Naive B cell (primary cell): ENCODE results near the gene PCDHGA9. TPM values are rescaled to one million over a fixed set of nuclear protein-coding genes. Genes with fewer than 3 reads are reported as not detected.
A peak's percentile ranks its signal among the peaks of the same experiment; 100 is the strongest.
"Not testable (repeated sequence)": the region's sequence is repeated elsewhere in the genome, so short reads cannot be mapped to it uniquely, and the experiment has no call there.

Experiments
- ATAC-seq, 2 donors: fragments of 150-1000 bp; cut with Tn5 transposase; 2 replicates each; pipeline ENCODE4 v1.10.0; 2021; ENCODE audit warnings: low read depth in 2 of 2, mild to moderate bottlenecking in 2 of 2, moderate library complexity in 2 of 2
- DNase-seq: peaks from one replicate; pipeline ENCODE4 v3.0.0; 2022
- H3K27ac Mint-ChIP-seq, 6 donors: one replicate each; pipeline ENCODE4 v1.8.0; 2020 to 2022; ENCODE audit warnings: mild to moderate bottlenecking in 6 of 6, mixed read lengths in 6 of 6, moderate library complexity in 5 of 6, inconsistent platforms in 2 of 6
- H3K27me3 Mint-ChIP-seq, 3 donors: one replicate each; pipeline ENCODE4 v1.8.0; 2021 to 2022; ENCODE audit warnings: mixed read lengths in 3 of 3, mild to moderate bottlenecking in 1 of 3
- H3K36me3 Mint-ChIP-seq, 2 donors: one replicate each; pipeline ENCODE4 v1.8.0; 2020 to 2022; ENCODE audit warnings: mixed read lengths in 2 of 2, inconsistent platforms in 1 of 2, mild to moderate bottlenecking in 1 of 2
- H3K4me1 Mint-ChIP-seq, 3 donors: one replicate each; pipeline ENCODE4 v1.8.0; 2020 to 2022; ENCODE audit warnings: mixed read lengths in 3 of 3, inconsistent platforms in 1 of 3, mild to moderate bottlenecking in 1 of 3, moderate library complexity in 1 of 3
- H3K4me3 Mint-ChIP-seq, 8 donors: one replicate each; pipeline ENCODE4 v1.8.0; 2020 to 2022; ENCODE audit warnings: mild to moderate bottlenecking in 8 of 8, mixed read lengths in 8 of 8, moderate library complexity in 8 of 8, inconsistent platforms in 2 of 8
- H3K9me3 Mint-ChIP-seq, 7 donors: one replicate each; pipeline ENCODE4 v1.8.0; 2020 to 2022; ENCODE audit warnings: mixed read lengths in 7 of 7, mild to moderate bottlenecking in 5 of 7, inconsistent platforms in 2 of 7, moderate library complexity in 1 of 7
- polyA plus RNA-seq, 6 donors: library from polyadenylated mRNA; unstranded; fragments of 300-500 nt; fragmentation: Illumina TruSeq; gene quantifications; one replicate each; pipeline ENCODE4 v1.2.3, GENCODE V29; 2021; ENCODE audit warnings: low read depth in 6 of 6

The PCDHGA9 gene
- polyA plus RNA-seq, 6 donors from 2014 or later = 0.25 TPM; not detected in 5

DNA sequence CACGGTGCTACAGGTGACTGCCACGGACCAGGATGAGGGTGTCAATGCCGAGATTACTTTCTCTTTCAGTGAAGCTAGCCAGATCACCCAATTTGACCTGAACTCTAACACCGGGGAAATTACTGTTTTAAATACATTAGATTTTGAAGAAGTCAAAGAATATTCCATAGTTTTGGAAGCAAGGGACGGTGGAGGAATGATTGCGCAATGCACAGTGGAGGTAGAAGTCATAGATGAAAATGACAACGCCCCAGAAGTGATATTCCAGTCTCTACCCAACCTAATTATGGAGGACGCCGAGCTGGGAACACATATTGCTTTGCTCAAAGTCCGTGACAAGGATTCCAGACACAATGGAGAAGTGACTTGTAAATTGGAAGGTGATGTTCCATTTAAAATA, 13.9 kb upstream of the PCDHGA9 start:
- Mint-ChIP-seq H3K9me3 (peaks cover 4 to 82% (median 43%) of the 10 kb centered on the region in 7 donors), H3K27me3 (peaks cover 67 to 79% (median 74%) of the 10 kb centered on the region in 3 donors), H3K27ac (peak overlapping the region in 1 of 6 donors; percentile 53), H3K4me1 (peaks cover 0 to 4% (median 0%) of the 10 kb centered on the region in 3 donors), H3K36me3 (peaks cover 23 to 26% of the 10 kb centered on the region in 2 donors), H3K4me3 (peak overlapping the region in 2 of 8 donors; percentile 16 to 74)
- no peak for ATAC-seq
- DNase-seq = no peak

DNA sequence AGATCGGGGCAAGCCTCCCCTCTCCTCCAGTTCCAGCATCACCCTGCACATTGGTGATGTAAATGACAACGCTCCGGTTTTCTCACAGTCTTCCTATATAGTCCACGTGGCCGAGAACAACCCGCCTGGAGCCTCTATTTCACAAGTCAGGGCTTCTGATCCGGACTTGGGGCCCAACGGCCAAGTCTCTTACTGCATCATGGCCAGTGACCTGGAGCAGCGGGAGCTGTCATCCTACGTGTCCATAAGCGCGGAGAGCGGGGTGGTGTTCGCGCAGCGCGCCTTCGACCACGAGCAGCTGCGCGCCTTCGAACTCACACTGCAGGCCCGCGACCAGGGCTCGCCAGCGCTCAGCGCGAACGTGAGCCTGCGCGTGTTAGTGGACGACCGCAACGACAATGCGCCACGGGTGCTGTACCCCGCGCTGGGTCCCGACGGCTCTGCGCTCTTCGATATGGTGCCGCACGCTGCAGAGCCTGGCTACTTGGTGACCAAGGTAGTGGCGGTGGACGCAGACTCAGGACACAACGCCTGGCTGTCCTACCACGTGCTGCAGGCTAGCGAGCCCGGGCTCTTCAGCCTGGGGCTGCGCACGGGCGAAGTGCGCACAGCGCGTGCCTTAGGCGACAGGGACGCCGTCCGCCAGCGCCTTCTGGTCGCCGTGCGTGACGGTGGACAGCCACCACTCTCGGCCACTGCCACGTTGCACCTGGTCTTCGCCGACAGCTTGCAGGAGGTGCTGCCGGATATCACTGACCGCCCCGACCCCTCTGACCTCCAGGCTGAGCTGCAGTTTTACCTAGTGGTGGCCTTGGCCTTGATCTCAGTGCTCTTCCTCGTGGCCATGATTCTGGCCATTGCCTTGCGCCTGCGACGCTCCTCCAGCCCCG, 13.2 kb upstream of the PCDHGA9 start:
- peaks cover 4 to 82% (median 43%) of the 10 kb centered on the region in 7 donors for H3K9me3 Mint-ChIP-seq
- peaks cover 66 to 79% (median 74%) of the 10 kb centered on the region in 3 donors for H3K27me3 Mint-ChIP-seq
- peaks cover 0 to 4% (median 0%) of the 10 kb centered on the region in 3 donors for H3K4me1 Mint-ChIP-seq
- no peak for DNase-seq
- H3K36me3 Mint-ChIP-seq = peaks cover 30% of the 10 kb centered on the region in 2 donors
- peak overlapping the region in 2 of 8 donors; percentile 2 to 42 for H3K4me3 Mint-ChIP-seq
- peak overlapping the region in 2 of 6 donors; percentile 53 to 75 for H3K27ac Mint-ChIP-seq
- no peak for ATAC-seq

DNA sequence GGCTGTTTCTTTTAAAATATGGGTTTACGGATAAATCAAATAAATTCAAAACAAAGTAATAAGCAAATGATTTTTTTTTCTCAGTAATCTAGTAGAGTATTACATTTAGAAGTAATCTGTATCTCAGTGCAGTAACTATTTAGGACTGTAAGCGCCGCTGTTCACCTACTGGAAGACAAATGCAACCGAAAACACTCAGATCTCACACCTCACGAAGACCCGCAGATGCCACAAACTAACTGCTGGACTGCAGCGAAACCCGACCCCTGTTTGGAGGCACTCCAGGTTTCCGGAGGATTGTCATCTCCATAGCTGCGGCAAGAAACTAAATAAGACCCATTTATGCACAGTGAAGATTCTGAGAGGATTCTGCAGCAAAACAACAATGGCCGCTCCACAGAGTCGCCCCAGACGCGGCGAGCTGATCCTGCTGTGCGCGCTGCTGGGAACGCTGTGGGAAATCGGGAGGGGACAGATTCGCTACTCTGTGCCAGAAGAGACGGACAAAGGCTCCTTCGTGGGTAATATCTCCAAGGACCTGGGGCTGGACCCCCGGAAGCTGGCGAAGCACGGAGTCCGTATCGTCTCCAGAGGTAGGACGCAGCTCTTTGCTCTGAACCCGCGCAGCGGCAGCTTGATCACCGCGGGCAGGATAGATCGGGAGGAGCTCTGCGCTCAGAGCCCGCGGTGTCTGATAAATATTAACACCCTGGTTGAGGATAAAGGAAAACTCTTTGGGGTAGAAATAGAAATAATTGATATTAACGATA, 10.0 kb upstream of the PCDHGA9 start, which contains the start of gene PCDHGA8:
PCDHGA8 (plus strand) TSS at position 205 of the 770 bp plus-strand sequence; CDS start at position 386, 181 bp downstream.
- peaks cover 4 to 70% (median 38%) of the 10 kb centered on the region in 7 donors for H3K9me3 Mint-ChIP-seq
- peaks cover 56 to 77% (median 60%) of the 10 kb centered on the region in 3 donors for H3K27me3 Mint-ChIP-seq
- peaks cover 0 to 4% (median 0%) of the 10 kb centered on the region in 3 donors for H3K4me1 Mint-ChIP-seq
- peak within 1 kb of the TSS in 3 of 8 donors; percentile 12 to 41 (median 21) for H3K4me3 Mint-ChIP-seq
- peak within 1 kb of the TSS in 4 of 6 donors; percentile 47 to 81 (median 74) for H3K27ac Mint-ChIP-seq
- peaks cover 24 to 31% of the 10 kb centered on the region in 2 donors for H3K36me3 Mint-ChIP-seq
- ATAC-seq = no peak
- no peak for DNase-seq

DNA sequence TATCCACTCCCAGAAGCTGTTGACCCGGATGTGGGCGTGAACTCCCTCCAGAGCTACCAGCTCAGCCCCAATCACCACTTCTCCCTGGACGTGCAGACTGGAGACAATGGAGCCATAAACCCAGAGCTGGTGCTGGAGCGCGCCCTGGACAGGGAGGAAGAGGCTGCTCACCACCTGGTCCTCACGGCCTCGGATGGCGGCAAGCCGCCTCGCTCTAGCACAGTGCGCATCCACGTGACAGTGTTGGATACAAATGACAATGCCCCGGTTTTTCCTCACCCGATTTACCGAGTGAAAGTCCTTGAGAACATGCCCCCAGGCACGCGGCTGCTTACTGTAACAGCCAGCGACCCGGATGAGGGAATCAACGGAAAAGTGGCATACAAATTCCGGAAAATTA, 9.3 kb upstream of the PCDHGA9 start:
- ATAC-seq = no peak
- Mint-ChIP-seq H3K36me3 (peaks cover 24 to 30% of the 10 kb centered on the region in 2 donors), H3K9me3 (peaks cover 4 to 70% (median 37%) of the 10 kb centered on the region in 7 donors), H3K27me3 (peaks cover 55 to 75% (median 57%) of the 10 kb centered on the region in 3 donors), H3K27ac (peak overlapping the region in 2 of 6 donors; percentile 47 to 79), H3K4me3 (peak overlapping the region in 1 of 8 donors; percentile 12), H3K4me1 (peaks cover 0 to 4% (median 0%) of the 10 kb centered on the region in 3 donors)
- no peak for DNase-seq

DNA sequence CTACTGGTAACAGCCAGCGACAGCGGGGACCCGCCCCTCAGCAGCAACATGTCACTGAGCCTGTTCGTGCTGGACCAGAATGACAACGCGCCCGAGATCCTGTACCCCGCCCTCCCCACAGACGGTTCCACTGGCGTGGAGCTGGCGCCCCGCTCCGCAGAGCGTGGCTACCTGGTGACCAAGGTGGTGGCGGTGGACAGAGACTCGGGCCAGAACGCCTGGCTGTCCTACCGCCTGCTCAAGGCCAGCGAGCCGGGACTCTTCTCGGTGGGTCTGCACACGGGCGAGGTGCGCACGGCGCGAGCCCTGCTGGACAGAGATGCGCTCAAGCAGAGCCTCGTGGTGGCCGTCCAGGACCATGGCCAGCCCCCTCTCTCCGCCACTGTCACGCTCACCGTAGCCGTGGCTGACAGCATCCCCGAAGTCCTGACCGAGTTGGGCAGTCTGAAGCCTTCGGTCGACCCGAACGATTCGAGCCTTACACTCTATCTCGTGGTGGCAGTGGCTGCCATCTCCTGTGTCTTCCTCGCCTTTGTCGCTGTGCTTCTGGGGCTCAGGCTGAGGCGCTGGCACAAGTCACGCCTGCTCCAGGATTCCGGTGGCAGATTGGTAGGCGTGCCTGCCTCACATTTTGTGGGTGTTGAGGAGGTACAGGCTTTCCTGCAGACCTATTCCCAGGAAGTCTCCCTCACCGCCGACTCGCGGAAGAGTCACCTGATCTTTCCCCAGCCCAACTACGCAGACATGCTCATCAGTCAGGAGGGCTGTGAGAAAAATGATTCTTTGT, 8.0 kb upstream of the PCDHGA9 start:
- H3K4me3 Mint-ChIP-seq = peak overlapping the region in 1 of 8 donors; percentile 16

DNA sequence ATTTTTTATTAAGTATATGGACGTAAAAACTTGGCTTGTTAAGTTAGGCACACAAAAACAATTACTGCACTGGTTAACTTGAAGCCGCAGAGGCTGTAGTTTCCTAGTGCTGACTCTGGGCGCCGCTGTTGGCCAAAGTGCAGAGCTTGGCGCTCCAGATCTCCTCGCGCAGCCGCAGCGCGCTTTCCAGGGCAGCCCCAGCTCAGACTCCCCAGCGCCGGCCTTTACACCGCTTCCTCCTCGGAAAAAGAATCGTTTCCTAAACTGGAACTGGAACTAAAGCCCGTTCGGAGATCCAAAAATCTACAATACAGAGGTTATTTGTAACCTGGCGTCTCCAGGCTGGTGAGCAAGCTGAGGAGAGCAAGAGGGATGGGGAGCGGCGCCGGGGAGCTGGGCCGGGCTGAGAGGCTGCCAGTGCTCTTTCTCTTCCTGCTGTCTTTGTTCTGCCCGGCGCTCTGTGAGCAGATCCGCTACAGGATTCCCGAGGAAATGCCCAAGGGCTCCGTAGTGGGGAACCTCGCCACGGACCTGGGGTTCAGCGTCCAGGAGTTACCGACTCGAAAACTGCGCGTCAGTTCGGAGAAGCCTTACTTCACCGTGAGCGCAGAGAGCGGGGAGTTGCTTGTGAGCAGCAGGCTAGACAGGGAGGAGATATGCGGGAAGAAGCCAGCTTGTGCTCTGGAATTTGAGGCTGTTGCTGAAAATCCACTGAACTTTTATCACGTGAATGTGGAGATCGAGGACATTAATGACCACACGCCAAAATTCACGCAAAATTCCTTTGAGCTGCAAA, 4.6 kb upstream of the PCDHGA9 start, which contains the start of gene PCDHGB5:
PCDHGB5 (plus strand) TSS at position 192 of the 796 bp plus-strand sequence; CDS start at position 373, 181 bp downstream.
- Mint-ChIP-seq H3K27ac (peak within 1 kb of the TSS in 1 of 6 donors; percentile 63), H3K36me3 (peaks cover 12 to 19% of the 10 kb centered on the region in 2 donors), H3K27me3 (peaks cover 47 to 74% (median 52%) of the 10 kb centered on the region in 3 donors), H3K9me3 (peaks cover 4 to 60% (median 34%) of the 10 kb centered on the region in 7 donors), H3K4me3 (peak within 1 kb of the TSS; percentile 2 to 83 (median 42))
- not testable (repeated sequence) for H3K4me1 Mint-ChIP-seq, DNase-seq
- peak; percentile 58 to 61 for ATAC-seq

More for the DNA sequence above, 8.0 kb upstream of the PCDHGA9 start:
- peaks cover 4 to 71% (median 38%) of the 10 kb centered on the region in 7 donors for H3K9me3 Mint-ChIP-seq
- peaks cover 52 to 75% (median 55%) of the 10 kb centered on the region in 3 donors for H3K27me3 Mint-ChIP-seq
- H3K4me1 Mint-ChIP-seq, ATAC-seq, DNase-seq: not testable (repeated sequence)
- peaks cover 16 to 21% of the 10 kb centered on the region in 2 donors for H3K36me3 Mint-ChIP-seq
- peak overlapping the region in 2 of 6 donors; percentile 24 to 79 for H3K27ac Mint-ChIP-seq

DNA sequence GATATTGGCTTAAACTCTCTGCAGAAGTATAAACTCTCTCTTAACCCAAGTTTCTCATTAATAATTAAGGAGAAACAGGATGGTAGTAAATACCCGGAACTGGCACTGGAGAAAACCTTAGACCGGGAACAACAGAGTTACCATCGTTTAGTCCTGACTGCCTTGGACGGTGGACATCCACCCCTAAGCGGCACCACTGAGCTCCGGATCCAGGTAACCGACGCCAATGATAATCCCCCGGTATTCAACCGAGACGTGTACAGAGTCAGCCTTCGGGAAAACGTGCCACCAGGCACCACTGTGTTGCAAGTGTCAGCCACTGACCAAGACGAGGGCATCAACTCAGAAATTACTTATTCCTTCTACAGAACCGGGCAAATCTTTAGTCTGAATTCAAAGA, 4.0 kb upstream of the PCDHGA9 start:
- Mint-ChIP-seq H3K27ac (peak overlapping the region in 1 of 6 donors; percentile 63), H3K4me3 (peak overlapping the region in 1 of 8 donors; percentile 29), H3K9me3 (peaks cover 4 to 61% (median 35%) of the 10 kb centered on the region in 7 donors), H3K4me1 (peaks cover 0 to 3% (median 0%) of the 10 kb centered on the region in 3 donors), H3K36me3 (peaks cover 9 to 25% of the 10 kb centered on the region in 2 donors), H3K27me3 (peaks cover 50 to 74% (median 57%) of the 10 kb centered on the region in 3 donors)
- DNase-seq (no peak), ATAC-seq (no peak)

DNA sequence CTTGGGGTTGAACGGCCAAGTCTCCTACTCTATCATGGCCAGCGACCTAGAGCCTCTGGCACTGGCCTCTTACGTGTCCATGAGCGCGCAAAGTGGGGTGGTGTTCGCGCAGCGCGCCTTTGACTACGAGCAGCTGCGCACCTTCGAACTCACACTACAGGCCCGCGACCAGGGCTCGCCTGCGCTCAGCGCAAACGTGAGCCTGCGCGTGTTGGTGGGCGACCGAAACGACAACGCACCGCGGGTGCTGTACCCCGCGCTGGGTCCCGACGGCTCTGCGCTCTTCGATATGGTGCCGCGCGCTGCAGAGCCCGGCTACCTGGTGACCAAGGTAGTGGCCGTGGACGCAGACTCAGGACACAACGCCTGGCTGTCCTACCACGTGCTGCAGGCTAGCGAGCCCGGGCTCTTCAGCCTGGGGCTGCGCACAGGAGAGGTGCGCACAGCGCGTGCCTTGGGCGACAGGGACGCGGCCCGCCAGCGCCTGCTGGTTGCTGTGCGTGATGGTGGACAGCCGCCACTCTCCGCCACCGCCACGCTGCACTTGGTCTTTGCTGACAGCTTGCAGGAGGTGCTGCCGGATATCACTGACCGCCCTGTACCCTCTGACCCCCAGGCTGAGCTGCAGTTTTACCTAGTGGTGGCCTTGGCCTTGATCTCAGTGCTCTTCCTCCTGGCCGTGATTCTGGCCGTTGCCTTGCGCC, 2.9 kb upstream of the PCDHGA9 start:
- Mint-ChIP-seq H3K27ac (peak overlapping the region in 3 of 6 donors; percentile 58 to 92 (median 81)), H3K36me3 (peaks cover 4 to 27% of the 10 kb centered on the region in 2 donors), H3K4me3 (peak overlapping the region in 2 of 8 donors; percentile 20 to 30), H3K27me3 (peaks cover 52 to 76% (median 58%) of the 10 kb centered on the region in 3 donors), H3K9me3 (peaks cover 4 to 56% (median 35%) of the 10 kb centered on the region in 7 donors), H3K4me1 (peaks cover 0 to 3% (median 0%) of the 10 kb centered on the region in 3 donors)
- no peak for ATAC-seq
- no peak for DNase-seq

DNA sequence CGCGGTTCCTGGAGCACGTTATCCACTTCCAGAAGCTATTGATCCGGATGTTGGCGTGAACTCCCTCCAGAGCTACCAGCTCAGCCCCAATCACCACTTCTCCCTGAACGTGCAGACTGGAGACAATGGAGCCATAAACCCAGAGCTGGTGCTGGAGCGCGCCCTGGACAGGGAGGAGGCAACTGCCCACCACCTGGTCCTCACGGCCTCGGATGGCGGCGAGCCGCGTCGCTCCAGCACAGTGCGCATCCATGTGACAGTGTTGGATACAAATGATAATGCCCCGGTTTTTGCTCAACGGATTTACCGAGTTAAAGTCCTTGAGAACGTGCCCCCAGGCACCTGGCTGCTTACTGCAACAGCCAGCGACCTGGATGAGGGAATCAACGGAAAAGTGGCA, 809 bp downstream of the PCDHGA9 start:
- Mint-ChIP-seq H3K27ac (peak overlapping the region in 2 of 6 donors; percentile 24 to 81), H3K27me3 (peaks cover 59 to 84% (median 74%) of the 10 kb centered on the region in 3 donors), H3K36me3 (peaks cover 4 to 42% of the 10 kb centered on the region in 2 donors), H3K9me3 (peaks cover 4 to 68% (median 46%) of the 10 kb centered on the region in 7 donors), H3K4me1 (peaks cover 0 to 12% (median 3%) of the 10 kb centered on the region in 3 donors), H3K4me3 (peak overlapping the region in 3 of 8 donors; percentile 5 to 75 (median 18))
- ATAC-seq (no peak), DNase-seq (no peak)

DNA sequence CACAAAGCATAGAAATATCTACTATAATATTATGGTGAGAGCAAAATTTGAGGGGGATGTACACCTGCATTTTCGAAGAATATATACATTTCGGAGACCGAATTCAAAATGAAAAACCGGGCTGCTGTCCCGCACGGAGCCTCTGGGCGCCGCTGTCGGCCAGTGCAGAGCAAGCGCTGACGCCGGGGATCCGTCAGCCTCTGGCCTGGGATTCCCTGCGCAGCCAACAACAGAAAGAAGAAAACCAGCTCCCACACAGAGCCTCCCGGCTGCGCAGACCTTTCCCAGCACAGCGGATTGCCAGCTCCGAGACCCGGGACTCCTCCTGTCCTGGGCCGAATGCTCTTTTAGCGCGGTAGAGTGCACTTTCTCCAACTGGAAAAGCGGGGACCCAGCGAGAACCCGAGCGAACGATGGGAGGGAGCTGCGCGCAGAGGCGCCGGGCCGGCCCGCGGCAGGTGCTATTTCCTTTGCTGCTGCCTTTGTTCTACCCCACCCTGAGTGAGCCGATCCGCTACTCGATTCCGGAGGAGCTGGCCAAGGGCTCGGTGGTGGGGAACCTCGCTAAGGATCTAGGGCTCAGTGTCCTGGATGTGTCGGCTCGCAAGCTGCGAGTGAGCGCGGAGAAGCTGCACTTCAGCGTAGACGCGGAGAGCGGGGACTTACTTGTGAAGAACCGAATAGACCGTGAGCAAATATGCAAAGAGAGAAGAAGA, 5.4 kb downstream of the PCDHGA9 start, which contains the start of gene PCDHGB6:
PCDHGB6 (plus strand) TSS at position 232 of the 716 bp plus-strand sequence; CDS start at position 414, 182 bp downstream.
- peaks cover 11 to 50% of the 10 kb centered on the region in 2 donors for H3K36me3 Mint-ChIP-seq
- peak within 1 kb of the TSS in 3 of 6 donors; percentile 20 to 53 (median 28) for H3K27ac Mint-ChIP-seq
- peaks cover 5 to 67% (median 41%) of the 10 kb centered on the region in 7 donors for H3K9me3 Mint-ChIP-seq
- peaks cover 61 to 72% (median 63%) of the 10 kb centered on the region in 3 donors for H3K27me3 Mint-ChIP-seq
- peak within 1 kb of the TSS; percentile 35 to 86 (median 62) for H3K4me3 Mint-ChIP-seq
- not testable (repeated sequence) for DNase-seq
- ATAC-seq = peak; percentile 16 to 38
- peaks cover 3 to 15% (median 4%) of the 10 kb centered on the region in 3 donors for H3K4me1 Mint-ChIP-seq
